ENCODE results near the gene CTXN1.

The CTXN1 gene

GRCh38 chr19:7912697-7913564 lies 13.0 kb downstream of the CTXN1 start:
- no peak for DNase-seq

GRCh38 chr19:7912144-7912696 lies 13.7 kb downstream of the CTXN1 start:
- no peak for DNase-seq

- no peak for DNase-seq
Measured at GRCh38 chr19:7911508-7912143, 14.3 kb downstream of the CTXN1 start.

- no peak for DNase-seq
Measured at GRCh38 chr19:7910321-7911161, 15.4 kb downstream of the CTXN1 start.

- no peak for DNase-seq
Measured at GRCh38 chr19:7909471-7910067, 16.4 kb downstream of the CTXN1 start.

GRCh38 chr19:7908742-7909461 lies 17.0 kb downstream of the CTXN1 start:
- no peak for DNase-seq

GRCh38 chr19:7908078-7908699 lies 17.7 kb downstream of the CTXN1 start:
- no peak for DNase-seq

GRCh38 chr19:7907544-7907943 lies 18.4 kb downstream of the CTXN1 start:
- no peak for DNase-seq

- no peak for DNase-seq
Measured at GRCh38 chr19:7907122-7907521, 18.8 kb downstream of the CTXN1 start.

GRCh38 chr19:7905859-7906258 lies 20.1 kb downstream of the CTXN1 start:
- no peak for DNase-seq

- DNase-seq, result no peak
Measured at GRCh38 chr19:7905268-7905667, 20.7 kb downstream of the CTXN1 start.

- no peak for DNase-seq
Measured at GRCh38 chr19:7904074-7905020, 21.6 kb downstream of the CTXN1 start.

GRCh38 chr19:7903244-7904073 lies 22.5 kb downstream of the CTXN1 start, which contains the start of gene MAP2K7:
Gene MAP2K7 (plus strand): TSS chr19:7903877. CDS start chr19:7903945, 68 bp downstream.
- peak; percentile 90 for DNase-seq

GRCh38 chr19:7902796-7903243 lies 23.1 kb downstream of the CTXN1 start:
- DNase-seq, result no peak

GRCh38 chr19:7901337-7901736 lies 24.6 kb downstream of the CTXN1 start:
- no peak for DNase-seq

GRCh38 chr19:7900931-7901330 lies 25.0 kb downstream of the CTXN1 start:
- no peak for DNase-seq

- DNase-seq, result peak; percentile 5
Measured at GRCh38 chr19:7900401-7900870, 25.5 kb downstream of the CTXN1 start.

GRCh38 chr19:7899751-7900378 lies 26.1 kb downstream of the CTXN1 start:
- peak; percentile 6 for DNase-seq
